Stimulated activated naive B cell treated with anti-CD40 and anti-IgM and Interleukin-4, amounts not matched to agents 10 μg/mL and 1 μg/mL and 100 μg/mL, for 72 hours (primary cell): Measurements from ENCODE around the gene SCN2A.
A peak's percentile ranks its signal among the peaks of the same experiment; 100 is the strongest.
"Not testable (repeated sequence)": the region's sequence is repeated elsewhere in the genome, so short reads cannot be mapped to it uniquely, and the experiment has no call there.

ENCODE experiments used
- ATAC-seq, 2 donors: fragments of 150-1000 bp; cut with Tn5 transposase; replicated peaks; 2 replicates each; pipeline ENCODE4 v1.10.0; 2021; ENCODE audit warnings: moderate library complexity in 1 of 2
- DNase-seq: peaks from one replicate; pipeline ENCODE4 v3.0.0; 2021
- H3K27ac Mint-ChIP-seq: one replicate; pipeline ENCODE4 v1.8.0; 2022; ENCODE audit warnings: mild to moderate bottlenecking, mixed read lengths
- H3K27me3 Mint-ChIP-seq, 2 donors: one replicate each; pipeline ENCODE4 v1.8.0; 2022; ENCODE audit warnings: mixed read lengths in 2 of 2
- H3K36me3 Mint-ChIP-seq, 2 donors: one replicate each; pipeline ENCODE4 v1.8.0; 2022; ENCODE audit warnings: mixed read lengths in 2 of 2, mild to moderate bottlenecking in 1 of 2
- H3K4me1 Mint-ChIP-seq, 2 donors: one replicate each; pipeline ENCODE4 v1.8.0; 2022; ENCODE audit warnings: mixed read lengths in 2 of 2, mild to moderate bottlenecking in 1 of 2
- H3K4me3 Mint-ChIP-seq, 2 donors: one replicate each; pipeline ENCODE4 v1.8.0; 2022; ENCODE audit warnings: mild to moderate bottlenecking in 2 of 2, mixed read lengths in 2 of 2, moderate library complexity in 1 of 2
- H3K9me3 Mint-ChIP-seq, 2 donors: one replicate each; pipeline ENCODE4 v1.8.0; 2022; ENCODE audit warnings: mixed read lengths in 2 of 2, mild to moderate bottlenecking in 1 of 2

The SCN2A gene

DNA sequence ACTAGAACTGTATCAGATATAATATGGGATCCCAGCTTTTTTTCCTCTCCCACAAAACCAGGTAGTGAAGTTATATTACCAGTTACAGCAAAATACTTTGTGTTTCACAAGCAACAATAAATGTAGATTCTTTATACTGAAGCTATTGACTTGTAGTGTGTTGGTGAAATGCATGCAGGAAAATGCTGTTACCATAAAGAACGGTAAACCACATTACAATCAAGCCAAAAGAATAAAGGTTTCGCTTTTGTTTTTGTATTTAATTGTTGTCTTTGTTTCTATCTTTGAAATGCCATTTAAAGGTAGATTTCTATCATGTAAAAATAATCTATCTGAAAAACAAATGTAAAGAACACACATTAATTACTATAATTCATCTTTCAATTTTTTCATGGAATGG is 152.6 kb downstream of the SCN2A start:
- no peak for DNase-seq
- H3K36me3 Mint-ChIP-seq: no peaks in the 10 kb centered on the region
- no peaks in the 10 kb centered on the region for H3K9me3 Mint-ChIP-seq
- no peak for ATAC-seq
- no peak overlapping the region for H3K4me3 Mint-ChIP-seq
- H3K27ac Mint-ChIP-seq: no peak overlapping the region
- no peaks in the 10 kb centered on the region for H3K27me3 Mint-ChIP-seq
- no peaks in the 10 kb centered on the region for H3K4me1 Mint-ChIP-seq

DNA sequence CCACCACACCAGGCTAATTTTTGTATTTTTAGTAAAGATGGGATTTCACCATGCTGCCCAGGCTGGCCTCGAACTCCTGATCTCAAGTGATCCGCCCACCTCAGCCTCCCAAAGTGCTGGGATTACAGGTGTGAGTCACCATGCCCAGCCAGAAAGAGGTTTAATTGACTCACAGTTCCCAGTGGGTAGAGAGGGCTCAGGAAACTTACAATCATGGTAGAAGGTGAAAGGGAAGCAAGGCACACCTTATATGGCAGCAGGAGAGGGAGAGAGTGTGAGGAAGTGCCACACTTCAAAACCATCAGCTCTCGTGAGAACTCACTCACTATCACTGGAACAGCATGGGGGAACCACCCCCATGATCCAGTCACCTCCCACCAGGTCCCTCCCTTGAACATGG is 159.4 kb downstream of the SCN2A start:
- not testable (repeated sequence) for H3K4me3 Mint-ChIP-seq, H3K36me3 Mint-ChIP-seq, H3K4me1 Mint-ChIP-seq, DNase-seq, H3K27me3 Mint-ChIP-seq, H3K9me3 Mint-ChIP-seq, H3K27ac Mint-ChIP-seq
- peak in 1 of 2 donors; percentile 47 for ATAC-seq

DNA sequence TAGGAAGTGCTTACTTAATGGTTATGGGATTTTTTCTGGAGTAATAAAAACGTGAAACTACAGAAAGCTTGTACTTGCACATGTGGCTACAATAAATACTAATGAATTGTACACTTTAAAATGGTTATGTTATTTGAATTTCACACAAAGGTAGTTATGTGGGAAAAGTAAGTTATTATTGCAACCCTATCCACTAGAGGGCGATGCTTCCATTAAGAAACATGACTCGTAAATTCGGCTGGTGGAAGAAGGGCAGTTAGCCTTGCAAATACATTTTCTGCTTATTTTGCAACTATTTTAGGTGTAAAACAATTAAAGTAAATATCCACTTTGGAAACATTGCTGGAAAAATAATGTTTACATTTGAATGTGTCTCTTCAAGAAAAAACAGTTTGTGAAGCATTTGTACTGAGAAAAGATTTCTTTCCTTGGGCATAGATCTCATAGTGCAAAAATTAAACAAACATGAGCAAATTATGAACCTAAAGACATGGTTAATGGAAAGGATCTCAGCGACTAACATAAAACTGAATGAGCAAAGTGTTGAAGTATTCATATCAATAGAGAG is 162.2 kb downstream of the SCN2A start:
- no peaks in the 10 kb centered on the region for H3K9me3 Mint-ChIP-seq
- ATAC-seq (no peak), DNase-seq (no peak)
- H3K36me3 Mint-ChIP-seq: no peaks in the 10 kb centered on the region
- peaks cover 3 to 7% of the 10 kb centered on the region in 2 donors for H3K27me3 Mint-ChIP-seq
- no peak overlapping the region for H3K4me3 Mint-ChIP-seq
- no peaks in the 10 kb centered on the region for H3K4me1 Mint-ChIP-seq
- H3K27ac Mint-ChIP-seq: no peak overlapping the region

DNA sequence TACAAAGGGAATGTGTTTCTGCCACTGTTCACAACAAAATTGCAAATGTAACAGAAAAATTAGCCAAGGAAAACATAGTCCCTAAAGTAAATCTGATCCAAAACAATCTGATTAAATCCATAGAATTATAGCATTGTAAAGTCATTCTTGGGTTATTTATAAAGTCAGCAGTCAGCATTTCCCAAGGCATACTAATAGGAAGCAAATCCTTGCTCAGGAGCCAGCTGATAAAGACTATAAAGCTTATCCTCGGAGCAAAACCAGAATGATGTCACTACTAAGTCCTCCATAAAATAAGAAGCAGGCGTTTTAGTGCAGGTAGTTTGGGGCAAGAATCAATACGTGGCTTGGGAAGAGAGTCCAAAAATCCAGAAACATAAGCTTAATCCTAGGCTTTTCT is 162.9 kb downstream of the SCN2A start:
- Mint-ChIP-seq H3K27me3 (peaks cover 6 to 7% of the 10 kb centered on the region in 2 donors), H3K36me3 (no peaks in the 10 kb centered on the region), H3K4me1 (no peaks in the 10 kb centered on the region), H3K9me3 (no peaks in the 10 kb centered on the region), H3K27ac (no peak overlapping the region), H3K4me3 (no peak overlapping the region)
- ATAC-seq (no peak), DNase-seq (no peak)

DNA sequence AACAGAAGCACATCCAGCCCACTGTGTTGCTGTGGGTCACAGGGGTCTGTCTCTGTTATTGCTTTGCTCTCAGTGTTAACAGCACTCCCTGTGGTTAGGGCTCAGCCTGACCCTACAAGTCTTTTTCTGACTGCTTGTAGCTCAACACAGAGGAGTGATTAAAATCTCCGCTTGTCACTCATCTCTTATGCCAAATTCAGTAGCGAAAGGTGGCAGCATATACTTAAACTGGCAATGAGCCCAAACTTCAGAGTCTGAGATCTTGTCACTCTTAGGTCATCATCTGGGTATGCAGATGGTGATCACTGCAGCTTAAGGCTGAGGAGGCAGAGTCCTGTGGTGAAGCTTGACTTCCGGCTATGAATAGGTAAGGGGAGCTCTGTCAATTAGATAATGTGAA is 167.0 kb downstream of the SCN2A start:
- H3K36me3 Mint-ChIP-seq: no peaks in the 10 kb centered on the region
- ATAC-seq: no peak
- no peak overlapping the region for H3K4me3 Mint-ChIP-seq
- no peaks in the 10 kb centered on the region for H3K9me3 Mint-ChIP-seq
- H3K27ac Mint-ChIP-seq: no peak overlapping the region
- peaks cover 0 to 6% of the 10 kb centered on the region in 2 donors for H3K27me3 Mint-ChIP-seq
- no peaks in the 10 kb centered on the region for H3K4me1 Mint-ChIP-seq
- no peak for DNase-seq

DNA sequence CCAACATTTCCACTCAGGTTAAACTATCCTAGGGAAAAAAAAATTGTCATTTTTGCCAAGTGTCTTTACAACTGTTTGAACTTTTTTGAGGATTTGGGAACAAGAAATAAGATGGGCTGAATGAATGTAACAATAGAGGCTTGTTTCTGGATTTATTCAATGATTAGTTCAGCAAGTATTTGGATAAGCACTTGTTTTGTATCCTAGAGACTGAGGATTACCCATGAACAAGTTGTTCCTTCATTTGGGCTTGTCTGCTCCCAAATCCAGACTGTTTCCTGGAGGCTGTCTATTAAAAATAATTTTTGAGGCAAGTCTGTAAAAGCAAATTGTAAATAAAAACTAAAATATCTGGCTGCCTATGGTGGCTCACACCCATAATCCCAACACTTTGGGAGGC is 168.3 kb downstream of the SCN2A start:
- DNase-seq (no peak), ATAC-seq (no peak)
- no peak overlapping the region for H3K4me3 Mint-ChIP-seq
- no peak overlapping the region for H3K27ac Mint-ChIP-seq
- no peaks in the 10 kb centered on the region for H3K9me3 Mint-ChIP-seq
- peaks cover 0 to 6% of the 10 kb centered on the region in 2 donors for H3K27me3 Mint-ChIP-seq
- H3K36me3 Mint-ChIP-seq: no peaks in the 10 kb centered on the region
- H3K4me1 Mint-ChIP-seq: no peaks in the 10 kb centered on the region

DNA sequence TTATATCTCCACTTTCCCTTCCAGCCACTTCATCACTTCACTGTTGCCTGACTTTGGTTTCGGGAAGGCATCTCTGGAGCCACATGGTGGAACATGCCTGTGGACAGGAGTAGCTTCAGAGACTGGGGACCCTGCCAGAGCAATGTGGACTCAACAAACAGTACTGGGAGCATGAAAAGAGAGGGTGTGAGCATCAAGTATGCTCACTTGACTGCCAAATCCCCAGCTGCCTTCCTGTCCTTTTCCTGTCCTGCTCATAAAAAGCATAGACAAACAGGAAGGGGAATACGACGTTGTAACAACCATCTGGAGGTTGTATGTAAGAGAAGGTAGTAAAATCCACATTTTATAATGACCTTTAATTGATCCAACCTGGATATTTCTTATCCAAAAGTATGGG is 169.0 kb downstream of the SCN2A start:
- peaks cover 0 to 6% of the 10 kb centered on the region in 2 donors for H3K27me3 Mint-ChIP-seq
- no peak for ATAC-seq
- H3K36me3 Mint-ChIP-seq: no peaks in the 10 kb centered on the region
- no peak overlapping the region for H3K4me3 Mint-ChIP-seq
- no peaks in the 10 kb centered on the region for H3K4me1 Mint-ChIP-seq
- no peak overlapping the region for H3K27ac Mint-ChIP-seq
- H3K9me3 Mint-ChIP-seq: no peaks in the 10 kb centered on the region
- no peak for DNase-seq

DNA sequence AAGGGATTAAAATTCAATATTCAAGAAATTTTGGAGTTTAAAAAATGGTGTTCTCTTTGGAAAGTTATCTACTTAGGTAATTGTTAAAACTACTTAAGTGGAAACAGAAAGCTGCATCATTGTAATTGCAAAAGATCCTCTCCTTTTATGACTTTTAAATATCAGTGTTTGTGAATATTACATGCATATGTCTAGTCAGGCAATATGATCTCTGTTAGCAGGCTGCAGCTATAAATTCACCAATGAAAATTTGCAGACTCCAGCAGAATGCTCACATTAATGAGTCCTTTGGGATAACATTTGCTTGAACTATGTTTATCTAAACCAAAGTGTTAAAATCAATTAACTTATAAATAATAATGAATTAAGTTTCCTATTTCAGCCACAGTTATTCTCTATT is 171.1 kb downstream of the SCN2A start:
- no peaks in the 10 kb centered on the region for H3K9me3 Mint-ChIP-seq

DNA sequence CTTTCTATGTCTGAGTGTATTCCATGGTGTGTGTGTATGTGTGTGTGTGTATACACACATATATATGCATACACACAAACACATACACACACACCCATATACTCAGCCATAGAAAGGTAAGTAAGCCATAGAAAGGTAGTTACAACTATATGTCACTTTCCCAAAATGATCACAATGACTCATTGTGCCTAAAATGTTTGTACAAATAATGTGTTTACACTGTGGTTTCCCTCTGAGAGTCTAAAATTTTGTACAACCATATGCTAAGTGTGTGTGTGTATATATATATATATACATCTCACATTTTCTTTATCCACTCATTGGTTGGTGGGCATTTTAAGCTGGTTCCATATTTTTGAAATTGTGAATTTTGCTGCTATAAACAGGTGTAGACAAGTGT is 175.0 kb downstream of the SCN2A start:
- Mint-ChIP-seq H3K27me3 (peaks cover 4 to 8% of the 10 kb centered on the region in 2 donors), H3K4me1 (no peaks in the 10 kb centered on the region), H3K27ac (no peak overlapping the region), H3K9me3 (peaks cover 8 to 12% of the 10 kb centered on the region in 2 donors), H3K4me3 (no peak overlapping the region), H3K36me3 (no peaks in the 10 kb centered on the region)
- ATAC-seq (no peak), DNase-seq (no peak)

More for the DNA sequence above, 171.1 kb downstream of the SCN2A start:
- DNase-seq (no peak), ATAC-seq (no peak)
- H3K27me3 Mint-ChIP-seq: peaks cover 6 to 8% of the 10 kb centered on the region in 2 donors
- H3K4me3 Mint-ChIP-seq: no peak overlapping the region
- H3K36me3 Mint-ChIP-seq: no peaks in the 10 kb centered on the region
- no peaks in the 10 kb centered on the region for H3K4me1 Mint-ChIP-seq
- H3K27ac Mint-ChIP-seq: no peak overlapping the region

DNA sequence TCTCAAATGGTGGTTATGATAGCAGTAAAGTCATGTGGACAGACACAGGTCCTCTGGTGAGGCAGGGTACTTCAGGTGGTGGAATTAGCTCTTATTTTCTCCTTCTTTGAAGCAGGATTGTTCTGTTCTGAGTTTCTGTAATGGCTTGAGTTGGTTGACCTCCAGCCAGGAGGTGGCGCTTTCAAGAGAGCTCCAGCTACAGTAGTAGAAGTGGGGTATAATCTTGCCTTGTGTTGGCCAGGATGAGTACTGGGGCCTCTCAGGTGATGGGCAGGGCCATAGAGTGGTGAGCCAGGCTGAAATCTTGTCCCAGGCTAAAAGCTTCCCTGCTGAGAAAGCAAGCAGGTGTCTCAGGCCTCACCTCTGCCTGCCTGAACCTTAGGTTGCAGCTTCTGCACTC is 177.8 kb downstream of the SCN2A start:
- Mint-ChIP-seq H3K4me3 (no peak overlapping the region), H3K4me1 (no peaks in the 10 kb centered on the region), H3K27ac (no peak overlapping the region), H3K27me3 (peaks cover 7 to 8% of the 10 kb centered on the region in 2 donors), H3K9me3 (peaks cover 9 to 12% of the 10 kb centered on the region in 2 donors), H3K36me3 (no peaks in the 10 kb centered on the region)
- DNase-seq: no peak
- ATAC-seq: no peak

DNA sequence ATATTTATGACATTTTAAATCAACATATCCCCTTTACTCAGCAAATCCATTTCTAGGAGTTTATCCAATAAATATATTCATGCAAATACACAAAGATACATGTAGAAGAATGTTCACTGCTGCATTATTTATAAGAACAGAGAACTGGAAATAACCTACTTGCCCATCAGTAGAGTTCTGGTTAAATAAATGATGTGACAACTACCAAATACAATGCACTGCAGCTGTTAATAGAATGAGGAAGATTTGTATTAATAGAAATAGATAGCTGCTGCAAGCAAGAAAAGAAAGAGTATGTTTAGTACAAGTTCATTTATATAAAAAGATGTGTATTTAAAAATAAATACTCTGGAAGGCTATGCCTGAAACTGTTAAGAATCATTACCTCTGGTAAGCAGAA is 181.0 kb downstream of the SCN2A start:
- no peak for ATAC-seq
- H3K36me3 Mint-ChIP-seq: peaks cover 2 to 5% of the 10 kb centered on the region in 2 donors
- H3K4me1 Mint-ChIP-seq: no peaks in the 10 kb centered on the region
- H3K27ac Mint-ChIP-seq: no peak overlapping the region
- DNase-seq: no peak
- H3K9me3 Mint-ChIP-seq: peaks cover 16 to 21% of the 10 kb centered on the region in 2 donors
- H3K4me3 Mint-ChIP-seq: no peak overlapping the region
- H3K27me3 Mint-ChIP-seq: peaks cover under 1 to 7% of the 10 kb centered on the region in 2 donors

DNA sequence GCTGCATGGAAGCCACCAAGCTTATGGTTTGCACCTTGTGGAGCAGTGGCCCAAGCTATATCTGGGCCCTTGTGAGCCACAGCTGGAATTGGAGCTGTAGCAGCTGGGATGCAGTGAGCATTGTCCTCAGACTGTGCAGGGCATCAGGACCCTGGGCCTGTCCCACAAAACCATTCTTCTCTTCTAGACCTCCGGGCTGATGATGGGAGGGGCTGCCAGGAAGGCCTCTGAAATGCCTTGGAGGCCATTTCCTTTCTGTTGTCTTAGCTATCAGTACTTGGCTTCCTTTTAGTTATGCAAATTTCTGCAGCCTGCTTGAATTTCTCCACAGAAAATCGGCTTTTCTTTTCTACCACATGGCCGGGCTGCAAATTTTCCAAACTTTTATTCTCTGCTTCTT is 183.9 kb downstream of the SCN2A start:
- H3K27me3 Mint-ChIP-seq: peaks cover 0 to 7% of the 10 kb centered on the region in 2 donors
- H3K27ac Mint-ChIP-seq: no peak overlapping the region
- H3K4me1 Mint-ChIP-seq: no peaks in the 10 kb centered on the region
- H3K36me3 Mint-ChIP-seq: peaks cover 2 to 5% of the 10 kb centered on the region in 2 donors
- peaks cover 8 to 9% of the 10 kb centered on the region in 2 donors for H3K9me3 Mint-ChIP-seq
- ATAC-seq (no peak), DNase-seq (no peak)
- no peak overlapping the region for H3K4me3 Mint-ChIP-seq

DNA sequence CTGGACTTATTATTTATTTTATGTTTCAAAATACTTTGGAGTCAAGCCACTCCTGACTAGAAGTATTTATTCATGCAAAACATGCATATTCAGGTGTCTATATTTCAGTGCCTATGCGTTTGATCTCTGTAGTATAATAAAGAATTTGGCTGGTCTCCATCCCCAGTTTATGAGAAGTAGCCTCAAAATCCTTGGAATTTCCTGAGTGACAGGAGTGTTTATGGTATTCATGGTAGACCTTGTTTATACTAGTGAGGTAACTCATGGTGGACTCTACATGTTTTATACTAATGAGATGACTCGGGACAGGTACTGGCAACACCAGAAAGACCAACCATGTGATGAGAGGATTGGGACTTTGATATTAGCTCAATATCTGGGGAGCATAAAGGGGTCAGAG is 186.3 kb downstream of the SCN2A start:
- DNase-seq (no peak), ATAC-seq (no peak)
- H3K4me1 Mint-ChIP-seq: no peaks in the 10 kb centered on the region
- no peak overlapping the region for H3K27ac Mint-ChIP-seq
- H3K9me3 Mint-ChIP-seq: peaks cover 8 to 9% of the 10 kb centered on the region in 2 donors
- peaks cover 2 to 5% of the 10 kb centered on the region in 2 donors for H3K36me3 Mint-ChIP-seq
- peaks cover 0 to 3% of the 10 kb centered on the region in 2 donors for H3K27me3 Mint-ChIP-seq
- no peak overlapping the region for H3K4me3 Mint-ChIP-seq

DNA sequence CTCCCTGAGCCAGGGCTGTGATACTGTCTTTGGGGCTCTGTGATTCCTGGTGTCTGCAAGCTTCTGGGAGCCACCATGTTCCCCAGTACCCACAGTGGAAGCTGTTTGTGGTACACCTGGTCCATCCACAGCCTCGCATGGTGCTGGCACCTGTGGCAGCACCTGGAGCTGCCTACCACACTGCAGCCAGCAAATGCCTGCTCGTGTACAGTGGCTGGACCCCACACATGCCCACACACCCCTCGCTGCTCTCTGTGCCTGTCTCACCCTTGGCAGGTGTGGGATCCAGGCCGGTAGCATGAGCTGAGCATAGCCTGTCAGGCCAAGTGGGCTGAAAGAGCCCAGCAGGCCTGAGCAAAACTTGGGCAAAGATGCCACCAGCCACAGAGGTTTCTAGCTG is 188.5 kb downstream of the SCN2A start:
- Mint-ChIP-seq H3K27ac (no peak overlapping the region), H3K4me1 (no peaks in the 10 kb centered on the region), H3K4me3 (no peak overlapping the region), H3K27me3 (no peaks in the 10 kb centered on the region), H3K9me3 (peaks cover 3 to 9% of the 10 kb centered on the region in 2 donors), H3K36me3 (peaks cover 0 to 5% of the 10 kb centered on the region in 2 donors)
- no peak for ATAC-seq
- no peak for DNase-seq

DNA sequence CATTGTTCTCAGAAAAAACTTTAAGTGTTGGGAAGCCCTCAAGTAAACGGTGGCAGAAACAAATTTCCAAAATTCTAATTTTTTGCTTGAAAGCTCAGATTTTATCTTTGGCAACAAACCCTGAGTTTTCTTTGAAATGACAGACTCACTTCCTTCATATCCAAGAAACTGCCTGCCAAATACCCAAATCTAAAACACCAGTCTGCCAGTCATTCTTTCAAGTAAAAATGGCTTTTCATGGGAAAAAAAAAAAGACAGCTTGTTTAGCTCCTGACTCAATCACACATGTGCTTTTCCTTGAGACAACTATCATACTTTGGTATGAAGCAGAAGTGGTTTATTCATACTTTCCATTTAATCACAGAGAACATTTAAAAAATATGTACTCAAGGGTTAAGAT is 189.7 kb downstream of the SCN2A start:
- ATAC-seq (no peak), DNase-seq (no peak)
- no peak overlapping the region for H3K27ac Mint-ChIP-seq
- H3K4me1 Mint-ChIP-seq: no peaks in the 10 kb centered on the region
- no peak overlapping the region for H3K4me3 Mint-ChIP-seq
- H3K27me3 Mint-ChIP-seq: no peaks in the 10 kb centered on the region
- H3K36me3 Mint-ChIP-seq: no peaks in the 10 kb centered on the region
- peaks cover 0 to 2% of the 10 kb centered on the region in 2 donors for H3K9me3 Mint-ChIP-seq

DNA sequence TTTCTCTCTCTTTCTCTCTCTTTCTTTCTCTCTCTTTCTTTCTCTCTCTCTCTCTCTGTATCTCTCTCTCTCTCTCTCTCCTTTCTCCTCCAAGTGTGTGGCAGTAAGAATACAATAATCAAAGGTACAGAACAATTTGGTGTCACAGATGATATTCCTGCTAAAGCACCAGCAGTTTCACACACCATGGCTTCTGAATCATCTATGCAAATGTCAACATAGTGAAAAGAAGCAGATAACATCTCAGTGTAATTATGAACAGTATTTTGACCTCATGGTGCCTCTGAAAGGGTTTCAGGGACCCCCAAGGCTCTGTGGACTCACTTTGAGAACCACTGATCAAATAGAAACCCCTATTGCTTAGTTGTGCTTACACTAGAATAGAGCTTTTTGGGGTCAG is 191.8 kb downstream of the SCN2A start:
- Mint-ChIP-seq H3K4me1 (peaks cover 0 to under 1% of the 10 kb centered on the region in 2 donors), H3K27ac (no peak overlapping the region), H3K36me3 (no peaks in the 10 kb centered on the region), H3K9me3 (no peaks in the 10 kb centered on the region), H3K4me3 (no peak overlapping the region), H3K27me3 (no peaks in the 10 kb centered on the region)
- ATAC-seq: no peak
- DNase-seq: no peak
